Stimulated activated CD4-positive, alpha-beta T cell treated with anti-CD3 and anti-CD28 coated beads, Interleukin-15, amount 100 ng/mL, for 24 hours (primary cell): ENCODE data around the gene LAMB1.
"Not testable (repeated sequence)": the region's sequence is repeated elsewhere in the genome, so short reads cannot be mapped to it uniquely, and the experiment has no call there.

Experiments
- DNase-seq: peaks from one replicate; pipeline ENCODE4 v3.0.0-alpha.2; 2020

LAMB1 gene

DNA sequence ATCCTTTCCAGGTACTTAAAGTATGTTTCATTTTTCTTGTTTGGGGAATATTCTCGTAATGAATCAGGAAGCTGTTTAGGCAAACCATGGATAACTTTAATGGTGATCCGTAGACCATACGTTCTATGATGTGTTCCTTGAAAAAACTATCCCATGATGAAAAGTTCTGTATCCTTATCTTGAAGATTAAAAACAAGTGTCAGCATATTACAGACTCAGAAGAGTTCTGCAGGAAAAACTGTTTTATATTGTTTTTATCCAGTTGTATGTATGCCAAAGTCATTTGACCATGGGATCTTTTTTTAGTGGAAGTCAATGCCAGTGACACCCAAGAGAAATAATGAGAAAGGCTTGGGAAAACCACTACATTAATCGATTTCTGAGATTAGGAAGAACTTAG, 59.9 kb downstream of the LAMB1 start:
- no peak for DNase-seq

DNA sequence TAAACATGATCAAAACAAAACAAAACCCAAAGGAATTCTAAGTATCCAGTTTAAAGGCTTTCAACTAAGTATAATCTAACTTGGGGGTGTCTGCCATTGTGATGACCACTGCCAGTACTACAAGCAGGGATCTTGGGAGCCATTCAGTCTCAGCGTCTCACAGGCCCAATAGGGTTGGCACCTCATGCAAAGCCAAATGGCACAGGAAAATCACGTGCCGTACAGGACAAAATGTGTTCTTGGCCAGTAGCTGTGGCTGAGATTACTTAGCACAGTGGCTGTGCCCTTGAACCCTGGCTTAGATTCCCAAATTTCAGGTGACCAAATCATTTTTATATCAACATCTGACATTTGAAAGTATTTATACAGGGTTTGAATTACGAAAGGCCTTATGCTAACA, 62.0 kb downstream of the LAMB1 start:
- DNase-seq = no peak

DNA sequence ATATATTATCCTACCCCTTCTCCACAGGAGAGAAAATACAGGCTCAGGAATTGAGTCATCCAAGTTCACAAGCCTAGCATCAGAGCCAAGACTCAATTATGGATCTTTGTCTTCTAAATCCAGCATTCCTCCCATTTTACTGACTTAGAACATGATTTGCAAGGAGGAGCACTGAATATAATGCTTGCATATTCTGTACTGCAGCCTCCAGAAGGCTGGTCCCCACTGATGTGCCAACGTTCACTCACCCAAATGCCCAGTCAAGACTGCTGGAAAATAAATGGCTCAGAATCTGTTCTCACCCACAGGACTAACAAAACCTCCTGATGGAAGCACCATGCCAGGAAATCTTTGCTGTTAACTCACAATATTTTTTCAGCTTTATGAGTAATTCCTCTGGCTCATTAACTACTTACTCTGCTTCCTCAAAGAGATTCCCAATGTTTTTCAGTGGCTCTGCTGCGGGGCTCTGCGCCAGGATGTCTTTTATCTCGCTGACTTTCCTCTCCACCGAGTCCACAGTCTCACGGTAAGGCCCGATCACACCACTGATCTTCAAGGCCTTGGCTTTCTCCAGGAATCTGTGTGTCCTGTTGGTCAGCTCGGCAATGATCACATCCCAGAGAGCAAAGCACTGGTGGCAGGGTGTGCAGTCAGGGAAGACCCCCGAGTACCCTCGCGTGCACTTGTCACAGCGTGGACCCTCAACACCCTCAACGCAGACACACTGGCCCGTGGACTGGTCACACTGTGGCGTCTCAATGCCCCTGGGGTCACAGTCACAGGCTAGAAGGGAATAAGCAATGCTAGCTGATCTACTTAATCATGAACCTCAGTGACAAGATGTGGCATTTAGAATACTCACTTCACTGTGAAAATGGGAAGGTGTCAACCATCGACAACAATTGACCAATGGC, 63.1 kb downstream of the LAMB1 start:
- DNase-seq = no peak

DNA sequence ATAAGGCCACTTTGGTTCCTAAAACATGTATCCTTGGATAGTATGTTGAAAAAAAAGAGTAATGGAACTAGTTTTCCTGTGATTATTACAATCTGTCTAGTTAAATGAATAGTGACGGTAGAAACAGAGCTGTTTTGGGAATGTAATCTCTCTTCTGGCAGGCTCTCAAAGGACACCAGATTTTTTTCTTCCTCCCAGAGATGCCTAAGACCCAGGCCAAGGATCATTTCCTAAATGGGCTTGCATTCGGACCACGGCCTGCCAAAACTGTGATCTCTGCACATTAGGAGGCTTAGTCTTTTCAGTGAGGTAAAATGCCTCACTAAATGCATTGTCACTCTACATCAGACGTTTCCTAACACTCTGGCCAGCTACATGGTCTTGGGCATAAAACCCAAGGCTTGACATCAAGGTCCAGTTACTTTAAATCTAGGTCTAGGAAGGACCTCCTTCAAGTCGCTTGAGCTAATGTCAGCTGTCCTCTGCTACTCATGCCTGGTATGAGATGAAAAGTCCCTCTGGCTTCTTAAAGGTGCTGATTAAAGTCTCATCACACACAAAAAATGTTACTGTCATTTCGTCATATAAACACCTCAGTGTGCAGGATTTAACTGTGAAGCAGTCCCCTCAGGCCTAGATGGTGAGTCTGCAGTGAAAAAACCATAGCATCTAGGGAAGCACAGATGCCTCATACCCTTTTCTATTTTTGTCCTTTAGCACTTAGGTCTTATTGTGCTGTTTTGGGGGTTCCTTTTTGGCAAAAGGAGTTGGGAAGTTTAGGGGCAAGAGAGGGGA, 64.3 kb downstream of the LAMB1 start:
- no peak for DNase-seq

DNA sequence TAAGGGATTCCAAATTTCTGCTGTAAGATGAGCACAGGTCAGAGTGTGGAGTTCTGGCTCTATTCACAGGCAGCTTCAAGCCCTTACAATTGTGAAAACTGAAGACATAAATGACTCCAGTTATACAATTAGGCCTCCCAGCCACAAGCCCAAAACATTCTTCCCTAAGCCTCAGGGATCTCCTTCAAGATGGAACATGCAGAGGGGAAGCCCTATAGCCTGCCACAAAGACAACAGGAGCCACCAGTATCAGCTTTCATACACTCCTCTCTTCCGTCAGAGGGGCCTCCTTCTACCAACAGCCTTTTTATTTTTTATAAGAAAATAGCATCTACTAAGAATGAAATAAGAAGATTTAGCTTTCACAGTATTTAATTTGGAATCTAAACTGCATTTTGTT, 65.4 kb downstream of the LAMB1 start:
- no peak for DNase-seq

DNA sequence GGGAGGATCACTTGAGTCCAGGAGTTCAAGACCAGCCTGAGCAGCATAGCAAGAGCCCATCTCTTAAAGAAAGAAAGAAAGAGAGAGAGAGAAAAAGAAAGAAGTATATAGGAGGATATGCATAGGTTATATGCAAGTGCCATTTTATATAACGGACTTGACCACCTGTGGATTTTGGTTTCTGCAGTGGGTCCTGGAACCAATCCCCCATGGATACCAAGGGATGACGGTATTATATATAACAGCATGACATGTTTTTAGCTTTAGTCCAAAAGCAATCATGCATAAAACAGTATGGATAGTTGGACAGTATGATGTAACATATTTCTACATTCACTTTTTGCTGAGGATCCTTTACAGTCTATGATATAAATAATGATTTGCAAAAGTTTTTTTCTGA, 66.6 kb downstream of the LAMB1 start:
- no peak for DNase-seq

DNA sequence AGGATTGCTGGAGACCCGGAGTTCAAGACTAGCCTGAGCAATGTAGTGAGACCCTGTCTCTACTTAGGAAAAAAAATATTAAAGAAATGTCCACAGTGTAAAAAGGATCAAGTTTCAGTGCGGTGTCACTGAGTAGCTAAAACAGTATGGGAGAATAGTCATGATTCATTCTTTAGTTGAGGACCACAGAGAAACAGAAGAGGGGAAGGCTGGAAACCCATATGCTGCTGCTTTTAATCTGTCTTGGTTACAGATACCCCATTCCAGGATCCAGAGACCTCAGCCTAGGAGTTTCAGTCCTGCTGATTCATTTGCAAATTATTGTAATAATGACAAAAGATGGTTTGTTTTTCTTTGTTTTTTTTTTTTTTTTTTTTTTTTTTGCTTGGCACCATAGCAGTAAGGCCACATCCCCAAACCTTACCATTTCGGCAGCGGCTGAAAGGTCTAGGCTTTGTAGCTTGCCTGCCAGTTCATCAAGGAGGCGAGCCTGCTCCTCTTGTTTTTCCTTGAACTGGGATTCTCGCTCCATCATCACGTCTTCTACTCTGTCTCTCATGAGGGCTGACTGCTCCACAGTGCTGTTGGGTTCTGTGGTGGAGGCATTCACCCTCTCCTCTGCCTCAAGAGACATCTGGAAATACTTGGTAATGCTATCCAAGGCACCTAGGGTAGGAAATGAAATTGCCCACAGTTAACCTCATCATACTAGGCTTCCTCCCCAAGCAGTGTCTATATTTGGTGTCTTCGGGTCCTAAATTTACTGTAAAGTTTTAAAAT, 67.8 kb downstream of the LAMB1 start:
- no peak for DNase-seq

DNA sequence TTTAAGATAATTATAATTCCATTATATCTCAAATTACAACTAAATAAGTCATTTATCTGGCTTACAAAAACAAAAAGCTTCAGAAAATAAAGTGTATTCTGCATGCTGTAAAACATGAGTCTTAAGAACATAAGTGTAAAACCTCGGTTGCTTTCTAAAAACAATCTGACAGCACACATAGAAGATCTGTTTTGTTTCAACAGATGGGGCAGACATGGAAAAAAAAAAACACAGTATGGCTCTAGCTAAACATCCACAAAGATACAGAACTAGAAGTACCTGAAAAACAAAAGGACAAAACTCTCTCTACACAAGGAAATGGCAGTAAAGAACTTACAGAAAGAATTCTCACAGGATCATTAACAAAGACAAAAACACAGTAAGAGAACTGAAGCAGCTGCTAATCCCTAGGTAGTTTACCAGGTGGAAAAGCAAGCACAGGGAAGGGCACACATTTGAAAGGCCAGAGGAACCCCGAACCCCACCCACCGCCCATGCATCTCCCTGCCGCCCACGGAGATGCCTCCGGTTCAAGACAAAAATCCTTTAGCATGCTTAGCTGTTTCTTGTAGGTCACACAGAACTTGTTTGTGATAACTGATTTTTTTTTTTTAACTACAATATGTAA, 69.5 kb downstream of the LAMB1 start:
- DNase-seq = no peak

DNA sequence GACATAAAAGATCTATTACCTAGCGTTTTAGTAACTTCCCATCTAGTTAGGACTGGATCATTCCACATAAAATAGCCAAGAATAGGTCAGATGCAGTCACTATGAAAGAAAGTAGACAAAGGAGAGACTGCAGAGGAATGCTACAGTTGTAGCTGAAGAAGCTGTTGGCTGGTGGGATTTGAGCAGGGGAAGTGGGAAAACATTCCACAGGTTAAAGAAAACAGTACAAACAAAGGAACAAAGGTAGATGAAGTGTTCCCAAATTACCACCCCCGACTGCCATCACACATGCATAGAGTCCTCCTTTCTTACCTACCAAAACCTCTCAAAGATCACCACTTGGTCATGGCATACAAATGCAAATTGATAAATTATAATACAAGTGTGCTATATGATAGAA, 70.2 kb downstream of the LAMB1 start:
- DNase-seq = no peak

DNA sequence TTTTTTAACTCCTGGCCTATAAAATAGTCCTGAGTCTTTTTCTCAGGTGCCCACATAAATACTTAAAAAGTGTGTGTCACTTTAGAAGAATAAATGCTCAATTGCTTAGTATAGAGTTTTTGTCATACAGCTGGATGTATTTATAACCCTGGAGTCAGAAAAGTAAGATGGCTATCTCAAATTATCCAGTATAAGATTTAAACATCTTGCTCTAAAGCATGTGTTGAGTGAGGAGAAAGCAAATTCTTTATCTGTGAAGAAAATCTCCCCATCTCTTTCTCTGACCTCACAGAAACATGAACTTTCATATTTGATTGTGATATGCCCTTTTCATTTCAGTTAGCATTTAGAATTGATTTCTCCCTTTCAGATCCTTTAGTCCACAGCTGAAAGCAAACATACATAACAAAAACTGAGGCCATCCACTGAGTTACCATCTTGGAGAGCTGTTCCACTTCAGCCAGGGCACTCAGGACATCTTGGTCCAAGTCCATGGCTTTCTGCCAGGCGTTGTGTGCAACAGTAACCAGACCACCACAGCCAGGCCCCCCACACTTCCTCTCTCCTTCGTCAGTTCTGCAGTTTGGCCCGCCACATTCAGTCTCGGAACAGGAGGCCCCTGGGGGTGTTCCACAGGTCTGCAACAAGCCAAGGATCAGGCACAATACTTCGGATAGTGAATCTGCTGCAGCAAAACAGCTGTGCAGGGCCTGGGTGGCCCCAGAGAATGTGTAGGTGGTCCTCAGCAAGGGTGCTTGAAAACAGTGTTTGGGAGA, 71.0 kb downstream of the LAMB1 start:
- no peak for DNase-seq

DNA sequence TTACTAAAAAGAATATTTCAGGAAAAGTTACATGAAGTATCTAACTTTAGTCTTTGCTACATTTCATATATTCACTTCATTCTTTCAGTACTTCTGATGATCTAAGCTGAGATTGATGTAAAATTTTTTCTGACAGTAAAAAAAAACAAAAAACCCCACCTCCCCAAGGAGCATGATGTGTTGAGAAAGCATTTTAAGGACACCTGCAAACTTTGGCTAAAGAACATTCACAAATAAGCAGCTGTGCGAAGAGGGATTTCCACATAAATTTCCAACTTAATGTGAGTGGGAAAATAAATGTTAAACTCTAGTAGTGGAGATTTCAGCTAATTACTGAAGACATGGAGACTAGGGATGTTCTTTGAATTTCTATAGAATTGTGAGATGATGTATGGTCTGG, 76.5 kb downstream of the LAMB1 start:
- DNase-seq = no peak

DNA sequence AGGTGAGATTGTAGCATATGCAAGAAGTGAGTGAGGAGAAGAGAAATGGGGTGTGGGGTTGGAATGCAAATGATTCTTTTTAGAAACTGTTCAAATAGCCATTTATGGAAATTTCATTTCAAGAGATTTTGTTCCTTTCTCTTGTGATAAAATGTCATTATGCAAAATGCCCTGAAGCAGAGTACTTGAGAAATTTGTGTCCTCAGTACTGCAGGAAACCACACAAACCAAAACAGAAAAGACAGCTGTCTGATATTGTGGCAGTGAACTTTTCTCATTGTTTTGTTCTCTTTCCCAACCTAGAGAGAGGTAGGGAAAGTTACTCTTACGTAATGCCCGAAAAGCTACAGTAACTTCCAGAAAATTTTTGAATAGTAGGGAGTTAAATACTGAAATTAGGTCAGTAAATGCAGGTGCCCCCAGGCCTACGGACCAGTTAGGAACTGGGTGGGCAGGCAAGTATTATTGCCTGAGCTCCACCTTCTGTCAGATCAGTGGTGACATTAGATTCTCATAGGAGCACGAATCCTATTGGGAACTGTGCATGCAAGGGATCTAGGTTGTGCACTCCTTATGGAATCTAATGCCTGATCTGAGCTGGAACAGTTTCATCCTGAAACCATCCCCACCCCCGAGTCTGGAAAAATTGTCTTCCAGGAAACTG, 78.0 kb downstream of the LAMB1 start:
- DNase-seq = no peak

DNA sequence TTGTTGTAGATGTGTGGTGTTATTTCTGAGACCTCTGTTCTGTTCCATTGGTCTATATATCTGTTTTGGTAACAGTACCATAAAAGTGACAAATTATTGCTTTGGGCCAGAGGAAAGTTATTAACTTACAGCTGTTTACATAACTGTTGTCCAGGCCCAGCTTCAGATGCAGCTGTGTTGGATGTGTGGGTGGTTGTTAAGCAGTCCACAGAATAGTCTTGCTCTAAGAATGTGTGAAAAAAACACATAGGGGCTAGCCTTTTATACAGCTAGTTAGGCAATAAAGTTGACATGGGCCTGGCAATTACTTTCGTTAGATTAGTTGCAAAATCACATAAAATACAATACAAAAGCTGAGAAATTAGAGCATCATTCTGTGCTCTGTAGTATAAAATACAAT, 80.1 kb downstream of the LAMB1 start:
- DNase-seq = no peak

DNA sequence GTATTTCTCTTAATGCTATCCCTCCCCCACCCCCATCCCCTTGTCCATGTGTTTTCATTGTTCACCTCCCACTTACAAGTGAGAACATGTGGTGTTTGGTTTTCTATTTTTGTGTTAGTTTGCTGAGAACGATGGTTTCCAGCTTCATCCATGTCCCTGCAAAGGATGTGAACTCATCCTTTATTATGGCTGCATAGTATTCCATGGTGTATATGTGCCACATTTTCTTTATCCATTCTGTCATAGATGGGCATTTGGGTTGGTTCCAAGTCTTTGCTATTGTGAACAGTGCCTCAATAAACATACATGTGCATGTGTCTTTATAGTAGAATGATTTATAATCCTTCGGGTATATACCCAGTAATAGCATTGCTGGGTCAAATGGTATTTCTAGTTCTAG, 81.1 kb downstream of the LAMB1 start:
- not testable (repeated sequence) for DNase-seq

DNA sequence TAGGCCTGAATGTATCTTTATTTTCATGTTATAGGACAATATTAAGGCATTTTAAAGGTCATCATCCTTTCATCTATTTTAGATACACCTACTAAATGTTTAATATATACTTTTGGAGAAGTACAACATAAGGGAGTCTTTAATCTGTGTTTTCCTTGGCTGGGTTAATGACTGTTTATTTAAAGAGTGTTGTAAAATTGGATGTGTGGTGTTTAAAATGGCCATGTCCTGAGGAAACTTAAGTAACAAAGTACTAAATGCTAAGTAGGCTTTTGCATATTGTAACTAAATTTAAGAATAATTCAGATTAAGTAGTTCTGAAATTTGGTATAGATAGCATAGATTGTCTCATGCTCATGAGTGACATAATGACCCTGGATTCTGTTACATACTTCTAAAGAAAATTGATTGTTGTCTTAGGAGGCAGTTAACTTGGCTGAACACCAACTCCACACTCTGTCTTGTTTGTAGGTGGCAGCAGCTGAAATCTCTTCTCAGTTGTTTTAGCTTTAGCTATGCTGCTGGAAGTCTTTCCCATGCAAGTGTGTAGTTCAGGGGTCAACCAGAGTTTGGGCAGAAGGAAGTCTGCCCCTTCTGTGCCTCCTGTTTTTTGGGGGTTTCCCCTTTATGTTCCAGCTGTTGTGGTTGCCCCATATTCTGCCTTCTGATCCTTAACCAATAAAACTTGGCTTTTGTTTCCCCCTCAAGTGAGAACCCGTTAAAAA, 82.8 kb downstream of the LAMB1 start:
- DNase-seq = no peak

DNA sequence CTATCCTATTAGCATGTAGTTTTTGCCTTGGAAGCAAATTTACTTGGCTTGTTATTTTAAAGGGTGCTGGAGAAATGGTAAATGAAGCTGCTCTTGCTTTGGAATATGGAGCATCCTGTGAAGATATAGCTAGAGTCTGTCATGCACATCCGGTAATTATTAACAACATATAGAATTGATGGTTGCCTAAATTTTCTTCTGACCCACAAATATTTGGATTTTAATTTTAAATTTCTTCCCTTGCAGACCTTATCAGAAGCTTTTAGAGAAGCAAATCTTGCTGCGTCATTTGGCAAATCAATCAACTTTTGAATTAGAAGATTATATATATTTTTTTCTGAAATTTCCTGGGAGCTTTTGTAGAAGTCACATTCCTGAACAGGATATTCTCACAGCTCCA, 84.0 kb downstream of the LAMB1 start:
- DNase-seq = no peak

DNA sequence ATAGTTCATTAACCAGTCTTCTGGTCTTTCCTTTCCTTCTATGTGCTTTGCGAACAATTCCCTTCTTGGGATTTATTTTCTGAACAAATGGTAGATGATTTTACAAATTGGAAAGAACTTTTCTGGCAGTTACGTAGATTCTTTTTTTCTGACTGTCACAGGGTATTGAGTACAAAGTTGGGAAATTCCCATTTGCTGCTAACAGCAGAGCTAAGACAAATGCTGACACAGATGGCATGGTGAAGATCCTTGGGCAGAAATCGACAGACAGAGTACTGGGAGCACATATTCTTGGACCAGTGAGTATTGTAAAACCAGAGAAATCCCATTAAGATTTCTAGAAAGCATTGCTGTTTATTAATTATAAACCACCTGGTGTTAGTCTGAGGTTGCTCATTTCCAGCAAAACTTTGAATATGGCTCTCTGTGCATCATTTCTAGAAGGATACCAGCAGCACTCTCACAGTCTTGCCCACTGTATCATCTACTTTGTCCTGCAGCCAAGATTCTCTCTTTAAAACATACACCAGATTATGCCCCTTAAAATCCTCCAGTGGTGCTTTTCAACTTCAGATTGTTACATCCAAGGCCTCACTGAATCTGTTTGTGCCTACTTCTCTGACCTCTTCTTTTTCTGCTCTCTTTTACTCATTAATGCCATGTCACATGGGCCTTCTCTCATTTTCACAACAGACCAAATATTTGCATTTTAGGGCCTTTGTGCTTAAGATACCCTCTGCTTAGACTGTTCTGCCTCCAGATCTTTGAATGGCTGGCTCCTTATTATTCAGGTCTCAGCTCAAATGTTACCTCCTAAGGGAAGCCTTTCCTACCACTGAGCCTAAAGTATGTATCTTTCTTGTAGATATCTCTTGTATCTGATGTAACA, 85.0 kb downstream of the LAMB1 start:
- DNase-seq = no peak

DNA sequence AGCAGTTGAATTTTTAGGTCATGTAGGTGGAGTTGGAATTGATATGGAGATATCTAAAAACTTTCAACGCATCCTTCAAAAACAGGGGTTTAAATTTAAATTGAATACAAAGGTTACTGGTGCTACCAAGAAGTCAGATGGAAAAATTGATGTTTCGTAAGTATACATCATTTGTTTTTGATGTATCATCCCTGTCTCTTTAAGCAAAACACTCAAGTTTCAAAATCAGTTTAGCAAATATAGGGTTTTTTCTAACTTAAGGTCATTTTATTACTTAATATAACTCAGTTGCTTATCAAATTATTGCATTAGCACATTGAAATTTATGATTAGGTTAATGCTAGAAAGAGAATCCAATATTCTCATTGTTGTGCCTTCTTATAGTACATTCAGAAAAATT, 87.4 kb downstream of the LAMB1 start:
- no peak for DNase-seq

DNA sequence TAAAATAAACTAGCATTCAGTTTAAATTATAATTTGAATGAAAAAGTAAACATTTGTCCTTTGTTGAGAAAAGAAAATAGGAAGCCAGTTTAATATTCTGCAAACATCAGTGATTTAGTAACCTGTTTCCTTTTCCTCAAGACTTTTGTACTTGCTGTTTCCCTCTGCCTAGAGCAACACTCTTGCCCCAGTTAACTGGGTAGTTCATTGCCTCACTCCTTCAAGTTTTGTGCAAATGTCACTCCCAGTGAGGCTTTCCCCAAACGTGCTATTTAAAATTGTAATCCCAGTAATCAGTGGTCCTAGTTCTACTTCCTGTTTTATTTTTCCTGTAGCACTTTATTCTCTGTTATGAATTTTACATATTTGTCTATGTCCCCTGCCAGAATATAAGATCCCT, 88.1 kb downstream of the LAMB1 start:
- DNase-seq = no peak

DNA sequence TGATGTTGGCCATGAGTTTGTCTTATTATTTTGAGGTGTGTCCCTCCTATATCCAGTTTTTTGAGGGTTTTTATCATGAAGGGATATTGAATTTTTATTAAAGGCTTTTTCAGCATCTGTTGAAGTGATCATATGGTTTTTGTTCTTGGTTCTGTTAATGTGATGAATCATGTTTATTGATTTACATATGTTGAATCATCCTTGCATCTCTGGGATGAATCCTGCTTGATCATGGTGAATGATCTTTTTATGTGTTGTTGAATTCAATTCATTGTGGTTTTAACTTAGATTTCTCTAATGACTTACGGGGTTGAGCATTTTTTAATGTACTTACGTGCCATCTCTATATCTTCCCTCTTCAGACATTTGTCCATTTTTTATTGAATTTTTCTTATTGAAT, 89.1 kb downstream of the LAMB1 start:
- DNase-seq = no peak
